B cell (primary cell): ENCODE data around the gene GAB4. TPM values are rescaled to one million over a fixed set of nuclear protein-coding genes. Genes with fewer than 3 reads are reported as not detected.

Experiments
- ATAC-seq: fragments of 200-7000 bp; cut with Tn5 transposase; one replicate; pipeline ENCODE4 v1.10.0; 2021; ENCODE audit warnings: low read depth, mild to moderate bottlenecking, moderate number of reproducible peaks, moderate library complexity
- CTCF ChIA-PET: fragments of 350-600 bp; sonication (Branson Sonifier 250); formaldehyde crosslinking; loops from one replicate; lab custom pipeline; 2021; ENCODE audit warnings: antibody characterized with exemption, inconsistent platforms; lab: Charles Lee
- POLR2A ChIA-PET: fragments of 350-600 bp; sonication (Branson Sonifier 250); formaldehyde crosslinking; loops from one replicate; lab custom pipeline; 2021; ENCODE audit warnings: antibody characterized with exemption; lab: Charles Lee
- DNase-seq: peaks from one replicate; pipeline ENCODE4 v3.0.0; 2013
- H2AFZ ChIP-seq: 2 replicates; pipeline ENCODE4 v1.6.1; 2012; ENCODE audit warnings: mild to moderate bottlenecking, low read depth, low read length; ENCODE audit not compliant: insufficient read depth, poor library complexity, severe bottlenecking
- H3K27ac ChIP-seq, 2 donors: 1 replicate in 1 of 2; 2 replicates in 1 of 2; pipeline ENCODE4 v1.5.1; 2012 to 2013; ENCODE audit warnings: low read length in 2 of 2, mild to moderate bottlenecking in 2 of 2, moderate library complexity in 1 of 2
- H3K27me3 ChIP-seq, 4 experiments: fragments of 200-600 bp in 1 of 4; sonication (generic) in 1 of 4; replicated peaks in 1 of 4; 1 replicate in 2 of 4; 2 replicates in 2 of 4; pipeline versions ENCODE4 v1.6.1 to v1.7.0; 2013 to 2016; ENCODE audit warnings: low read length in 3 of 4, mild to moderate bottlenecking in 2 of 4, mixed read lengths in 1 of 4, moderate library complexity in 1 of 4; ENCODE audit not compliant: insufficient read depth in 4 of 4, control insufficient read depth in 3 of 4; ENCODE audit errors: control extremely low read depth in 1 of 4
- H3K36me3 ChIP-seq, 2 experiments: replicated peaks in 1 of 2; 1 replicate in 1 of 2; 2 replicates in 1 of 2; pipeline versions ENCODE4 v1.6.1 to v1.7.1; 2013; ENCODE audit warnings: low read length in 1 of 2; ENCODE audit not compliant: insufficient read depth in 2 of 2, control insufficient read depth in 1 of 2; ENCODE audit errors: control extremely low read depth in 1 of 2, extremely low read depth in 1 of 2
- H3K4me1 ChIP-seq, 2 donors: fragments of 200-600 bp in 1 of 2; sonication (generic) in 1 of 2; 1 replicate in 1 of 2; 2 replicates in 1 of 2; pipeline versions ENCODE4 v1.5.1 to v1.6.1; 2013 to 2017; ENCODE audit warnings: low read length in 2 of 2; ENCODE audit not compliant: control insufficient read depth in 2 of 2, insufficient read depth in 2 of 2
- H3K4me2 ChIP-seq: replicated peaks from 2 replicates; pipeline ENCODE3; 2012; ENCODE audit warnings: mild to moderate bottlenecking, low read depth, low read length; ENCODE audit not compliant: poor library complexity, severe bottlenecking
- H3K4me3 ChIP-seq, 5 experiments: fragments of 200-600 bp in 1 of 5; sonication (generic) in 1 of 5; 1 replicate in 3 of 5; 2 replicates in 2 of 5; pipeline versions ENCODE4 v1.5.1 to v1.7.0; 2011 to 2016; ENCODE audit warnings: low read length in 4 of 5, mild to moderate bottlenecking in 4 of 5, low read depth in 2 of 5, control low read depth in 1 of 5, moderate library complexity in 1 of 5; ENCODE audit not compliant: insufficient read depth in 1 of 5; ENCODE audit errors: control extremely low read depth in 1 of 5, extremely low read depth in 1 of 5
- H3K79me2 ChIP-seq: fragments of 200-600 bp; sonication (generic); one replicate; pipeline ENCODE4 v1.6.0; 2016; ENCODE audit warnings: low read length; ENCODE audit not compliant: control insufficient read depth, insufficient read depth
- H3K9ac ChIP-seq: fragments of 200-600 bp; sonication (generic); 2 replicates; pipeline ENCODE4 v1.6.1; 2017; ENCODE audit warnings: mild to moderate bottlenecking, low read length, moderate library complexity
- H3K9me3 ChIP-seq, 3 donors: one replicate each; pipeline versions ENCODE4 v1.6.1 to v1.7.1; 2013; ENCODE audit warnings: low read length in 2 of 3; ENCODE audit not compliant: control insufficient read depth in 2 of 3, insufficient read depth in 1 of 3; ENCODE audit errors: control extremely low read depth in 1 of 3
- H4K20me1 ChIP-seq: 2 replicates; pipeline ENCODE4 v1.6.0; 2012; ENCODE audit warnings: mild to moderate bottlenecking, low read length; ENCODE audit not compliant: insufficient read depth, control insufficient read depth, poor library complexity, severe bottlenecking
- H3K27ac Mint-ChIP-seq: one replicate; pipeline ENCODE4 v1.8.0; 2021; ENCODE audit warnings: mixed read lengths
- H3K27me3 Mint-ChIP-seq: one replicate; pipeline ENCODE4 v1.8.0; 2021; ENCODE audit warnings: mixed read lengths
- H3K4me1 Mint-ChIP-seq: one replicate; pipeline ENCODE4 v1.8.0; 2021; ENCODE audit warnings: mixed read lengths
- H3K4me3 Mint-ChIP-seq: one replicate; pipeline ENCODE4 v1.8.0; 2021; ENCODE audit warnings: mixed read lengths
- H3K9me3 Mint-ChIP-seq: one replicate; pipeline ENCODE4 v1.8.0; 2022; ENCODE audit warnings: mixed read lengths; ENCODE audit not compliant: insufficient read depth
- CTCF ChIP-seq: fragments of 200-600 bp; IDR thresholded peaks from one replicate; pipeline ENCODE4 v1.8.0; 2022; ENCODE audit warnings: antibody characterized with exemption, mild to moderate bottlenecking
- EZH2 ChIP-seq: IDR thresholded peaks from 2 replicates; pipeline ENCODE4 v1.6.1; 2012; ENCODE audit warnings: borderline replicate concordance, low read depth, mild to moderate bottlenecking, moderate library complexity, low read length; ENCODE audit not compliant: insufficient read depth, poor library complexity, severe bottlenecking
- WGBS: methylation state at CpG from one replicate; pipeline ENCODE4 v1.1.5; 2013; ENCODE audit warnings: missing lambda C conversion rate; ENCODE audit not compliant: insufficient coverage; 5-methylcytosine and 5-hydroxymethylcytosine counted together
- intact Hi-C: fragments of 100-400 bp; cut with micrococcal nuclease; formaldehyde crosslinking; loops from one replicate; pipeline ENCODE4 v1.10.0; 2022
- polyA plus RNA-seq: library from polyadenylated mRNA; depleted of rRNA; stranded (reverse); fragments of >200 nt; gene quantifications from 2 replicates; pipeline ENCODE4 v1.2.3, GENCODE V29; 2012
- total RNA-seq, 2 donors: library from RNA; stranded (reverse); fragments of 120-200 nt in 1 of 2; gene quantifications; 1 replicate in 1 of 2; 2 replicates in 1 of 2; pipeline versions ENCODE4 v1.2.3 to v1.2.4, GENCODE V29; 2013 to 2022

The GAB4 gene
- total and polyA plus RNA-seq, 2 donors (not counting 1 experiment from before 2014, with no cell fraction given), result not detected

DNA sequence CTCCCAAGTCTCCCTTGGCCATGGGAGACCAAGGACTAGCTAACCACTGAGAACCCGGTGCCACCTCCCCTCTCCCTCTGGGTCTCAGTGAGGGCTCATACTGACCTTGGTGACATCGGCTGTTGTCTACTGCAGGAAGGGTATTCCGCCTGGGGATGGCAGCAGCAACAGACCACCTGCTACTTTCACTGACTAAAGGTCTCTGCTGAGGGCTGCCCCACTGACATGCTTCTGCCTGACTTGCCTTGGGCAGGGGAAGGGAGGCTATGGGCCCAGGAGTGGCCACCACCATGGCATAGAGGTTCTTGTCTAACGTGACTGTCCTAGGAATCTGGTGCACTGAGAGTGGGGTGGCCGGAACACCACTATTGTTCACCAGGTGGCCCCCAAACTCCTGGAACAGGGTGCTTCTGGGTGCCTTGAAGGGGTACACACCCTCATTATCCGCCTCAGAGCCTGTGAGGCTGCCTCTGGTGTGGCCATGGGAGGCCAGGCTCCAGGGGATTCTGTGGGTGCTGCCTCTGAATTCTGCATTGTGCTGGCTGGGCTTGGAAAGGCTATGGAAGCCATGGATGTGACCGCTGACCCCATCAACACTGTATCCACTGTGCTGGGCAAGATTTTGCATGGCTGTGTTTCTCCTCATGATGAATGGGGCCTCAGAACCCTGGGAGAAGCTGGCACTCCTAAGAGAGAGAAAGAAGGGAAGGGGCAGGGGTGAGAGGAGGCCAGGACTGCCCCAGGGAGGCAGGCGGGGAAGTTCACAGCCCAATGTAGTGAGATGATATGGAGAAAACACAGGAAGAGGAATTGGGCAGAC lies 38.3 kb downstream of the GAB4 start:
- Histone ChIP-seq H3K27me3 (peaks cover 0 to 4% (median 0%) of the 10 kb centered on the region in 4 experiments), H3K4me3 (no peak overlapping the region), H3K27ac (no peak overlapping the region), H4K20me1 (no peaks in the 10 kb centered on the region), H3K79me2 (no peaks in the 10 kb centered on the region), H3K9ac (no peak overlapping the region), H2AFZ (no peak overlapping the region), H3K36me3 (no peaks in the 10 kb centered on the region), H3K4me1 (no peaks in the 10 kb centered on the region), H3K4me2 (no peak overlapping the region), H3K9me3 (no peaks in the 10 kb centered on the region)
- intact Hi-C loops, result no loop called here
- no peak for DNase-seq
- 88% methylated on average over 8 of the region's 8 CpGs for whole genome bisulfite sequencing
- Mint-ChIP-seq H3K4me3 (no peak overlapping the region), H3K27ac (no peak overlapping the region), H3K4me1 (no peaks in the 10 kb centered on the region), H3K27me3 (peaks cover 30% of the 10 kb centered on the region), H3K9me3 (no peaks in the 10 kb centered on the region)
- ATAC-seq, result no peak
- ChIA-PET CTCF (no interaction called here), POLR2A (no interaction called here)
- TF ChIP-seq CTCF, result no peak
- no peak for TF ChIP-seq EZH2

DNA sequence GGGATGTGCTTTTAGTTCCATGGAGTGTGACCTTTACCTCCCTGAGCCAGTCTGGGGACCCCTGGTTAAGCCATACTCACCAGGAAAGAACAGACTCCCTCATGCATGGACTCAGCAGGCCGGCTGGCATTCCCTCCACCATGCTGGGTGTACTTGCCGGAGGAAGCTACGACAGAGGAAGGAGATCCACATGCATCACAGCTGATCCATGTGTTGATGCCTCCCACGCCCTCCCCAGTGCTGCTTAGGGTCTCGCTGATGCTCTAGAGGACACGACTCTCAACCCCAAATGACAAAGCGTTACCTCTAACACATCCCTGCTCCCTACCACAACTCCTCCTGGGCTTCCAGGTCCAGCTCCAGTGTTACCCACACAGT lies 39.8 kb downstream of the GAB4 start:
- Histone ChIP-seq H3K27me3 (no peaks in the 10 kb centered on the region), H2AFZ (no peak overlapping the region), H4K20me1 (no peaks in the 10 kb centered on the region), H3K9ac (no peak overlapping the region), H3K4me2 (no peak overlapping the region), H3K4me1 (no peaks in the 10 kb centered on the region), H3K36me3 (no peaks in the 10 kb centered on the region), H3K27ac (no peak overlapping the region), H3K9me3 (no peaks in the 10 kb centered on the region), H3K79me2 (no peaks in the 10 kb centered on the region), H3K4me3 (no peak overlapping the region)
- DNase-seq, result no peak
- CTCF ChIA-PET, result no interaction called here
- no peaks in the 10 kb centered on the region for H3K9me3 Mint-ChIP-seq
- no peak for ATAC-seq
- peaks cover 19% of the 10 kb centered on the region for H3K27me3 Mint-ChIP-seq
- no peak overlapping the region for H3K4me3 Mint-ChIP-seq
- WGBS, result 91% methylated on average over 6 of the region's 7 CpGs
- no peaks in the 10 kb centered on the region for H3K4me1 Mint-ChIP-seq
- H3K27ac Mint-ChIP-seq, result no peak overlapping the region
- intact Hi-C loops, result no loop called here
- TF ChIP-seq EZH2 (no peak), CTCF (no peak)
- POLR2A ChIA-PET, result no interaction called here
